Hematopoietic multipotent progenitor cell treated with erythropoietin and hydrocortisone succinate and interleukin-3 and kit ligand, for 8 days (in vitro differentiated cells): ENCODE measurements around the gene HLA-DQA1.
"Not testable (repeated sequence)": the region's sequence is repeated elsewhere in the genome, so short reads cannot be mapped to it uniquely, and the experiment has no call there.

ENCODE experiments used
- DNase-seq: peaks from one replicate; pipeline ENCODE4 v3.0.0-alpha.2; 2015

The HLA-DQA1 gene

DNA sequence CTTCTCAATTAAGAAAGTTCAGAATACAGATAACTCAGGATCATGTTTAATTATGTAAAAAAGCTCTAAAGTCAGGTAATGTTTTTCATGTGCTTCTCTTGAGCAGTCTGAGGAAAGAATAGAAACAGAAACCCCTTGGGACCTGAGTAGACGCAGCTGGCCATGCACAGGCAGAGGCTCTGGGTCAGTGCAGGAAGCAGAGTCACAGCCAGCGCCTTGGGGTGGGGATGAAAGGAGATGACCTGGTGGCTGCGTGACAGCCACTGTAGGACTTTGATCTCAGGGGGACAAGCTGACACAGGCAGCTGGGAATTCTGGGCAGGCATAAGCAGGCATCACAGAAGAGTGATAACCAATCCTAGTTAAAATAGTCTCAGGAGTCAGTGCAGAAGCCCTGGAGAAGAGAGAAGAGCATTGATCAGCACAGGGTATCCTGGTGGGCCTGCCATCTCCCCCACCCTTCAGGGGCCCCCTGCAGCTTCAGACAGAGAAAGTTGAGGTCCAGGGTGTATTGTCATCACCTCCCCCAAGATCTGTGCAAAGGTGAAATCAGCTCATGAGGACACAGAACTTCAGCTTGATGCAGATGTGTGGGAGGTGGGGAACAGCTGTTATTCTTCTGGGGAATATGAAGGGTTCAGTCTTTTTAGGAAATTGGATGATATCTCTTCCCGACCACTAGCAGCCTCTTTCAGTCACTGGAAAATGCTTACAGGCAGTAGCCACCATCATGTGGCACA is 22.8 kb downstream of the HLA-DQA1 start:
- no peak for DNase-seq

DNA sequence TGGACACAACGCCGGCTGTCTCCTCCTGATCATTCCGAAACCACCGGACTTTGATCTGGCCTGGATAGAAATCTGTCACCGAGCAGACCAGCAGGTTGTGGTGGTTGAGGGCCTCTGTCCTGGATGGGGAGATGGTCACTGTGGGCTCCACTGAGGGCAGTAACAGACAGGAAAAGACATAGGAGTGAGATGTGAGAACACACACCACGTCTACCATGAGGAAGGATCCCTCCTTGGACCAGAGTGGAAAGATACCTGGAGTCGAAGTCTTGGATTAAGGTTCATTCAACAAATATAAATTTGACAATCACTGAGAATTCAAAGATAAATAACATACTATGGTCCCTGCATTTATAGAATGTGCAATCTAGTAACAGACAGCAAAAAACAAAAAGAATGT is 24.9 kb downstream of the HLA-DQA1 start:
- DNase-seq = no peak

DNA sequence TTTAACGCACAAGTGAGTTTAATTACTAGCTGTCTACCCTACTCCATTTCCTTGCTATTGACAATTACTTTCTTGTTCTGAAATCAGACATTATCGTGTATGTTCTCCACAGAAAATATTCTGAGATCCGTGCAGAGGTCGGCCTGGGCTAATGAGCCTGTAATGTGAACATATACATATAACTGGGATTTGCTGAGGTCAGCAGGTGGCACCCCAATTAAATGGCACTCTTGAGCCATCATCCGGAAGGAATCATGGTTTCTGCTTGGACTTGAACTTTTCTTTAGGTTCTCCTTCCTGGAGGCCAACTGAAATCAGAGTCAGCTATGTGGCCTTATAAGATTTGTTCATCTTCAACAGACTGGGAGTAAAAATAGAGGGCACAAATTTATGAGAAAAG is 25.6 kb downstream of the HLA-DQA1 start:
- DNase-seq = no peak

DNA sequence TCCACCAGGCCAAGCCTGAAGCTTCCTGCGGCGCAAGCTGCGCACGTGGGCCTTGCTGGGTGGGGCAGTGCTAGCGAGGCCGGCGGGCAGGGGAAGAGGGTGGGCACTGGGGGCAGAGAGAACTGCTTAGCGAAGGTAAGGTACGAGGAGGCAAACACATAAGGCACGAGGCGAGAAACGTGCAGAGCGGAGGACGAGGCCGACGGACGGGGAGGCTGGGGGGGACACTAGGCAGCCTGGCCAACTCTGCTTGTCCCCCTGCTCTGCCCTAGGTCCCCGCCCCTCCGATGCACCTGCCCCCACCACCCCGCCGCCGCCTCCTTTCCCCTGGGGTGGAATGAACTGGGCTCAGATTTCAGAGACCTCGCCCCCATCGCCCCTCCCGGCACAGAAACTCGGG is 27.1 kb downstream of the HLA-DQA1 start:
- DNase-seq = no peak

DNA sequence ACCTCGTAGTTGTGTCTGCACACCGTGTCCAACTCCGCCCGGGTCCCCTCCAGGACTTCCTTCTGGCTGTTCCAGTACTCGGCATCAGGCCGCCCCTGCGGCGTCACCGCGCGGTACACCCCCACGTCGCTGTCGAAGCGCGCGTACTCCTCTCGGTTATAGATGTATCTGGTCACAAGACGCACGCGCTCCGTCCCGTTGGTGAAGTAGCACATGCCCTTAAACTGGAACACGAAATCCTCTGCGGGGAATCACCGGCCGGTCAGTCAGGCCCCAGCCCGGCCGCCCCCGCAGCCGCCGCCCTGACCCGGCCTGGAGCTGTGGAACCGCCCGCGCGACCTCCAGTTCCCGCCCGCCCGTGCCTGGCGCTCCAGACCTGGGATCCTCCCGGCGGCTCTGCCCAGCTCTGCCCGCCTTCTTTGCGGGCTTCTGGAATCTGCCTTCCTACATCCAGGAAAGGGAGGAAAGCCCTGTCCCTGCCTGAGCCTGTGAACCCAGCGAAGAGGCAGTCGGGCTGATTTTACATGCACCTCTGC is 27.7 kb downstream of the HLA-DQA1 start:
- no peak for DNase-seq

DNA sequence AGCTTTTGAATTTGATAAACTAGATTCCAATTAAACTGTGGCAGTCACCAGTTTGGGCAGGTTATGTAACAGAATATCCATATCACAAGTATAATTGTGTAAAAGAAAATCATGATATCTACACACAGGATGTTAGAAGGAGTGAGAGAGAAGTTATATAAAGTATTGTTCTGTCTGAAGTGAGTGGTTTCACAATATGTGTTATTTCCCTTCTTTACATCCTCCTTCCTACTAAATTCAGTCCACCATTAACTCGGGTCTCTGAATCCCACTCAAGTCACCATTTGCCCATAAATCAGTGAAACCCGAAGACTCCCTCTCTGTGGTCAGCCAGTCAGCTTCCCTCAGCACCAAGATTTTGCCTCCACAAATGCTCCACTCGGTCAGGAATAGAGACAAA is 28.5 kb downstream of the HLA-DQA1 start:
- DNase-seq = no peak

DNA sequence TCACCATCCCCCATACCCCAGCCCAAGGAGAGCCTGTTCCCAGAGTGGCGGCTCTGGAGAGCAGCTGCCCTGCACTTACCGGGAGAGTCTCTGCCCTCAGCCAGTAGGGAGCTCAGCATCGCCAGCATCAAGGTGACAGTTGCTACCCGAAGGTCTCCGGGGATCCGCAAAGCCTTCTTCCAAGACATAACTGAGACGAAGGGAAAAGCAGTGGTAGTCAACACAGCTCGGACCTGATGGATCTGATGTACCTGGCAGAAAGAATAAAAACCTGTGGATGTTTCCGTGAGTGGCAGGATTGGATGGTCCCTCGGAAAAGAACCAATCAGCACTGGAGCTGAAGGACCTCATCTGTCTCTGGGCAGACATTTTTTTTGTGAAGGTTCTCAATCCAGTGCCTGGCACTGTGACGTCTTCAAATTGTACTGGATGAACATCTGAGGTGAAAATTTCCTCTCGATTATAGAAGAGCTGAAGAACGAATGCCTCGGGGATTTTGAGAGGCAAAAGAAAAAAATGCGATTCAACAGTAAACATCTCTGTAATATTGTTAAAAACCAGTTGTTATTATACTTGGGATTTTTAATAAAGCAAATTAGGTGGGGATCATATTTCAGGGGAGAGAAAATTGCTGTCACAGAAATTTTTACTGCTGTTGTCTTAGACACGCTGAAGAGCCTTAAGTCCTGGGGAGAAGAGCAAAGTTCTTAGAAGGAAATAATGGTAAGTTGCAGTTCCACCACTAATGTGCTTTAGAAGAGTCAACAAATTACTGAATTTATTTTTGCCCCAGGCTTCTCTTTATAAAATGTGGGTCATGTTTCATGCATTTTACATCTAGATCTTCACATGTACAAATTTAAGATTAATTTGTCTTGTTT is 29.5 kb downstream of the HLA-DQA1 start, which contains the start of gene HLA-DQB1:
Gene HLA-DQB1 (minus strand): TSS at position 238 of the 881 bp plus-strand sequence. CDS start 50 bp downstream, at position 188.
- peak; percentile 59 for DNase-seq

DNA sequence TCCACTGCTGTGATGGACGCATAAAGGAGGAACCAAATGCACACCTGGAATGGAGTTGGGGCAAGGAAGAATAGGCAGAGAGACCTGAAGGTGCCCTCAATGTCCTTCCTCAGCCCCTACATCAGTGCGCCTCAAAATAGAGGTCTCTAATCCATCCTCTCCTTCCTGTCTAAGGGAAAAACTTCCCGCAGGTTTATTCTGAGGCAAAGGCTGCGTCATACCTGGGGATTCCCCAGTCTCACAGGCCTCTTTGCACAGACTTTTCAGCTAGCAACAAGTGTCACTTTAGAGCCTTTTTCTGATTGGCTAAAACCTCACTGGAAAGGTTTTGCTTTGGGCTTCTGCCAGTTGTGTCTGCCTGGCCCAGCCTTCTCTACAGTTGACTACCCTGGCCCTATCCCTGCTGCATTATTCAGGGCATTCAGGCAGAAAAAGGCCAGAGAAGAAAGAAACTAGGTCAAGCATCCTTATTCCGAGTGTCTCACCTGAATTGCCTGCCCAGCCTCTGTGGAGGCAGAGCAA is 31.1 kb downstream of the HLA-DQA1 start:
- DNase-seq = peak; percentile 38

DNA sequence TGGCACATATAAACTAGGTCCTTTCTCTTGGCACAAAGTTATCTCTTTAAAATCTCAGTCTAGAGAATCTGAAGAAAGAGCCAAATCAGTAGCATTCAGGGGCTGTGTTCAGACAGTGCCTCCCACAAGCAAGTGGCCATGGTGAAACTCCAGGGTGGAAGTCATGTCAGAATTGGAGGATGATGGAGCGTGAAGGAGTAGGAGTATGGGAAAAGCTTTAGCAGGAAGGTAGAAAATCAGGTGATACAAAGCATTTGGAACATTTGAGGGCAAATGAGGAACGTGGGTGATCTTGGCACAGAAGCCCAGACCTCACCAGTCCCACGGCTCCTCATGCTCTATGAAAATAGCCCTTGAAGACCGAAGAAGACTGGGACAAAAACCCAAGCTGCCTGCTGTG is 32.0 kb downstream of the HLA-DQA1 start:
- DNase-seq = no peak

DNA sequence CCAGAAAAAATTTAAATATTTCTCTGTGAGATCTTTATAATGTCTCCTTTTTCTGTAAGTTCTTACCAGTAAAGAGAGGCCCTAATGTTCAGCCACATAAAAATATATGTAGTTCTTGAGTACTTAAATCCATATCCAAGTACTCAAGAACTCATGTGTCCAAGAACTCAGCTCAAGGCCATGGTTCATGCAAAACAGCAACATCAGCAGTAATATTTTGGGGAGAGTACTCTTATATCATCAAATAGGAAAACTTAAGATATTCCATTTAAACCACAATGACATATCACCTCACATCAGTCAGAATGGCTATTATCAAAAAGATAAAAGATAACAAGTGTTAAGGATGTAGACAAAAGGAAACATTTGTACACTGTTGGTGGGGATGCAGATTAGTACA is 32.7 kb downstream of the HLA-DQA1 start:
- no peak for DNase-seq

DNA sequence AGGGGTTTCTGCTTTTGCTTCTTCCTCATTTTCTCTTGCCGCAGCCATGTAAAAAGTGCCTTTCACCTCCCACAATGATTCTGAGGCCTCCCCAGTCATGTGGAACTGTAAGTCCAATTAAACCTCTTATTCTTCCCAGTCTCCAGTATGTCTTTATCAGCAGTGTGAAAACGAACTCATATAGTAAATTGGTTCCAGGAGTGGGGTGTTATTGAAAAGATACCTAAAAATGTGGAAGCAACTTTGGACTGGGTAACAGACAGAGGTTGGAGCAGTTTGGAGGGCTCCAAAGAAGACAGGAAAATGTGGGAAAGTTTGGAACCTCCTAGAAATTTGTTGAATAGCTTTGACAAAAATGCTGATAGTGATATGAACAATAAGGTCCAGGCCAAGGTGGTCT is 34.7 kb downstream of the HLA-DQA1 start:
- DNase-seq = not testable (repeated sequence)

DNA sequence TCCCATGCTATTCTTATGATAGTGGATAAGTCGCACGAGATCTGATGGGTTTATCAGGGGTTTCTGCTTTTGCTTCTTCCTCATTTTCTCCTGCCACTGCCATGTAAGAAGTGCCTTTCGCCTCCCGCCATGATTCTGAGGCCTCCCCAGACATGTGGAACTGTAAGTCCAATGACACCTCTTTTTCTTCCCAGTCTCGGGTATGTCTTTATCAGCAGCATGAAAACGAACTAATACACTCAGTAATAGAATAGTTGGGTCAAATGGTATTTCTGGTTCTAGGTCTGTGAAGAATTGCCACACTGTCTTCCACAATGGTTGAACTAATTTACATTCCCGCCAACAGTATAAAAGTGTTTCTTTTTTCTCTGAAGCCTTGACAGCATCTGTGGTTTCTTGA is 36.9 kb downstream of the HLA-DQA1 start:
- not testable (repeated sequence) for DNase-seq

DNA sequence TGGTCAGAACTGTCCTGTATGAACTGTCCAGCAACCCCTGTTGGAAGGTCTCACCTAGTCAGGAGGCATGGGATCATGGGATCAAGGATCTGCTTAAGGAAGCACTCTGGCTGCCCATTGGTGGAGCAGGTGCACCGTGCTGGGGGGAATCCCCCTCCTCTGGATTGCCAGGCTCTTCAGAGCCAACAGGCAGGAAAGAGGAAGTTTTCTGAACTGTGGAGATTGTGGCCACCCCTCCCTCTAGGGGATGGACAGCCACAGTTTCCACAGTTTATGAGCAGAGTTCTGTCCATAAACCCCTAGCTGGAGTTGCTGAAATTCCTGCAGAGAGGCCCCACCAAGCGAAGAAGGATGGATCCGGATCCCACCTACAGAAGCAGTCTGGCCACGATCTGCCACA is 42.3 kb downstream of the HLA-DQA1 start:
- no peak for DNase-seq

DNA sequence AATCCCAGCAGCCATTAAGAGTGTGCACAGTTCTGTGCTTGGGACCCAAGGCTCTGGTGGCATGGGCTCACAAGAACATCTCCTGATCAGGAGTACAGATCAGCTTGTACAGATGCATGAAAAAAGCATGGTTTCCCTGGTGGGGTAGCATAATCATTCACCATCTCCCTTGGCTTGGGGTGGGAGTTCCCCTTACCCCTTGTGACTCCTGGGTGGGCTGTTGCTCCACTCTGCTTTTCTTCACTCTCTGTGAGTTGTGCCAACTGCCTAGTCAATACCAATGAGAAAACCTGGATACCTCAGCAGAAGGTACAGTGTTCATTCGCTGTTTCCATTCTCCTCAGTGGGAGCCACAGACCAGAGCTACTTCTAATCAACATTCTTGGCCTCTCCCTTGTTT is 42.8 kb downstream of the HLA-DQA1 start:
- DNase-seq = no peak

DNA sequence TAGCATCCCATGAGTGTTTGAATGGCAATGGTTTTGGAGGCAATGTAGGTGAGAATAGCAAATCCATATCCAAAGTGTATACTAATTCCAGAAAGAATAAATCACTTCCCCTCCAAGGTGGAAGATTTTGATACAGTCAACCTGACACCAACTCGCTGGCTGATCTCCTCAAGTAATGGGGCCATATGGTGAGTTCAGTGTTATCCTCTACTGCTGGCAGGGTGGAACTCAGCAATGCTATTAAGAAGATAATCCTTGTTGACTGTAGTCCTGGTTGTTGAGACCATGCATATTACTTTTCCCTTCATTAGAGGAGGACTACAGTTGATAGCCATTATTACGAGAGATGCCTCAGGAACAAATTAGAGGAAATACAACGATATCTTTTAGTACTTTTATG is 47.0 kb downstream of the HLA-DQA1 start:
- DNase-seq = no peak

DNA sequence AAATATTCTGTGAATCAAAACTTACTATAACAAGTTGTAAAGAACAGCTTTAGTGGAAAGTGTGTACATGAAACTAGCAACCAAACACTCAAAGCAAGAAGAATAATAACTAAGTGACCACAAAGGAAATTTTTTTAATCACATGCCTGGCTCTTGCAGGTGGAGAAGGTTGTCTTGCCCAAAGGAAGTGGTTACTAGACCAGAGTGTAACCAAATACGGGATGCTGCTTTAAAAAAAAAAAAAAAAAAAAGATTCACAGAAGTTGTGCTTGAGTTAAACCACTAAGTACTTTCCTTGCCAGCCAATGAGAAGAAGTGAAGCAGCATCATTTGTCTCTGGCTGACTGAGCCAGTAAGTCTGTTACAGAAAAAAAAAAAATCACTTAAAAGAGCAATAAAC is 48.4 kb downstream of the HLA-DQA1 start:
- no peak for DNase-seq

DNA sequence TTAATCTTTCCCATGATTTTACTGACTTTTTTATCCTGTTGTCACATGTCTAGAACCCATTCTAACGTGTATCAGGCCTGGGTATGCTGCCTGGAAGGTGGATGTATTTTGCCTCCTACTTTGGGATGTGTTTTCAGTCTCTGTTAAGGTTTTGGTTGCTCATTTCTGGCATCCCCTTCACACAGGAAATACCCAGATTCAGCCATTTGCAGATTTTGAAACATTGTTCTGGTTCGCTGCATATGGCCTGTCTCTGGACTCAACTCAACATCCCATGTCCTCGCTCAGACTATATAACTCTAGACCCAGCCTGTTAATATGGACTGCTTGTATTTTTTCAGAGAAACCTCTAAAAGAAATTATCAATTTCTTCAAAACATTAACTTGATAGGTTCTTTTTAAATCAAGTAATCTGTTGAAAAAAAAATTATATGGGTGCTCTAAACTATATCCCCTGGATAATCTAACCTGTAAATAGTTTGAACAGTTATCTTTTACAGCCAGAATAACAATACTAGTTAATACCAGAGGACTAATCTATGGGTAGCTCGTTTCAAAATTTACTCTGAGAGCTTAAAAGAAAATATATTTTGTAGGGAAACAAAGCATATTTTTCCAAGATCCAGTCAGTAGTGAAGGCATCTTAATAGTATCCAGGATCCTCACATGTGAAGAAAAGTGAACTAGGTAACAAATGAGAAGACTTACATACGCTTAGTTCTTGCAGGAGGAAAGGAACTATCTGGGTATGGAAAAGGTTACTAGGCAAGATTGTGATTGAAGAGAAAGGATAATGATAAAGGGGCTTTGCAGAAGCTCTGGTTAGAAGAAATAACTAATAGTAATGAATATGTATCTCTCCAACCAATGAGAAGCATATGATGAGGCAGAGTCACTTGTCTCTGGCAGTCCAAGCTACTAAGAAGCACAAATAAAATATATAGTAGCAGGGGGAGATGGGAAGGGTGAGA is 52.6 kb downstream of the HLA-DQA1 start:
- DNase-seq = no peak

DNA sequence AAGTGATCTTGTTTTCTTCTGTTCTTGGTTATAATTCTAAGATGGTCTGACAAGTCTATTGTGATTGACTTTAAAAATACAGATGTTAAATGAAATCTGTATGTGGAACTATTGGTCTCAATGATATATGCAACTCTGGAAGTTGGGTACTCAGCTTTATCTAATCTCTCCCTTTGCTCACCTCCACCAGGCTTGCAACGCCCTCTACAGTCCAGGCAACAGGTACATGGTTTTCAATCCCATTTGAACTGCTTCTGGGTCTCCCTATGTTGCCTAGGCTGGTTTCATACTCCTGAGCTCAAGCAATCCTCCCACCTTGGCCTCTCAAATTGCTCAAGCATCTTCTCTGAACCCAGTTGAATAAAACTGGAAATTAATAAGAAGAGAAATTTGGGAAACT is 54.8 kb downstream of the HLA-DQA1 start:
- peak; percentile 30 for DNase-seq
